ENCODE measurements around the gene LPAR2.
"Not testable (repeated sequence)": the region's sequence is repeated elsewhere in the genome, so short reads cannot be mapped to it uniquely, and the experiment has no call there.

- not testable (repeated sequence) for TF ChIP-seq CTCF (conservative IDR thresholded peaks at IDR 0.05 in 1 of 2, IDR thresholded peaks at IDR 0.05 in 1 of 2; ENCODE audit: low read depth in 1 of 2, low read length in 2 of 2); EZH2 (IDR thresholded peaks at IDR 0.05; ENCODE audit: low read length, missing control alignments)
Observed at GRCh38 chr19:19598728-19599451, 29.1 kb downstream of the LPAR2 start.
